H1 (cell line): ENCODE measurements around the gene DOLK.

Experiments used
- ATF2 ChIP-seq: IDR thresholded peaks from 2 replicates; pipeline ENCODE4 v1.6.1; 2012; ENCODE audit warnings: low read length, inconsistent platforms
- BRCA1 ChIP-seq: IDR thresholded peaks from 2 replicates; pipeline ENCODE4 v1.6.1; 2012; ENCODE audit warnings: low read depth, low read length, improper control_type of control experiment
- CEBPB ChIP-seq: IDR thresholded peaks from 2 replicates; pipeline ENCODE4 v1.6.1; 2012; ENCODE audit warnings: low read depth, low read length
- CREB1 ChIP-seq: IDR thresholded peaks from 2 replicates; pipeline ENCODE4 v1.6.1; 2012; ENCODE audit warnings: inconsistent platforms
- CTCF ChIP-seq, 3 experiments: IDR thresholded peaks; 1 replicate in 2 of 3; 2 replicates in 1 of 3; pipeline versions ENCODE4 v1.5.1 to v1.6.1; 2011; ENCODE audit warnings: low read length in 3 of 3, mild to moderate bottlenecking in 3 of 3, inconsistent platforms in 2 of 3, low read depth in 1 of 3, moderate library complexity in 1 of 3; ENCODE audit not compliant: insufficient read depth in 1 of 3; ENCODE audit errors: control extremely low read depth in 1 of 3
- EZH2 ChIP-seq: fragments of 200-600 bp; sonication (generic); IDR thresholded peaks from 2 replicates; pipeline ENCODE4 v1.7.1; 2012; ENCODE audit warnings: low read depth, mild to moderate bottlenecking, moderate library complexity, low read length, inconsistent platforms; ENCODE audit not compliant: severe bottlenecking
- KDM5A ChIP-seq: fragments of 200-600 bp; IDR thresholded peaks from 2 replicates; pipeline ENCODE4 v1.7.1; 2012; ENCODE audit warnings: mild to moderate bottlenecking, low read length, inconsistent platforms, mixed read lengths
- POLR2A ChIP-seq, 2 experiments: IDR thresholded peaks; 1 replicate in 1 of 2; 2 replicates in 1 of 2; pipeline ENCODE4 v1.6.1; 2011; ENCODE audit warnings: low read depth in 2 of 2, low read length in 2 of 2, mild to moderate bottlenecking in 2 of 2; ENCODE audit errors: control extremely low read depth in 1 of 2
- RNF2 ChIP-seq: fragments of 200-900, 300-1000 bp; sonication (generic); IDR thresholded peaks from 2 replicates; pipeline ENCODE4 v1.7.1; 2016; ENCODE audit warnings: borderline replicate concordance, low read depth, mild to moderate bottlenecking, antibody characterized with exemption, low read length; ENCODE audit not compliant: poor library complexity, severe bottlenecking; ENCODE audit errors: missing control alignments
- SRF ChIP-seq: IDR thresholded peaks from 2 replicates; pipeline ENCODE4 v1.6.1; 2011; ENCODE audit warnings: mild to moderate bottlenecking, low read depth, low read length, moderate library complexity
- TBP ChIP-seq: IDR thresholded peaks from 2 replicates; pipeline ENCODE4 v1.6.1; 2011; ENCODE audit warnings: low read depth, low read length, improper control_type of control experiment
- TF ChIP-seq, protein P1 (sequence below): IDR thresholded peaks from 2 replicates; pipeline ENCODE4 v1.6.1; 2012; ENCODE audit warnings: inconsistent platforms

- TF ChIP-seq CTCF (IDR thresholded peaks at IDR 0.05; ENCODE audit: control extremely low read depth in 1 of 3, insufficient read depth in 1 of 3, low read depth in 1 of 3, low read length in 3 of 3) (no peak), BRCA1 (no peak), EZH2 (no peak), KDM5A (no peak), CEBPB (no peak), SRF (no peak), TBP (no peak), RNF2 (no peak), POLR2A (IDR thresholded peaks at IDR 0.05; ENCODE audit: control extremely low read depth in 1 of 2, low read depth in 2 of 2, low read length in 2 of 2) (no peak), ATF2 (no peak), CREB1 (no peak)
- TF ChIP-seq, protein P1, sequence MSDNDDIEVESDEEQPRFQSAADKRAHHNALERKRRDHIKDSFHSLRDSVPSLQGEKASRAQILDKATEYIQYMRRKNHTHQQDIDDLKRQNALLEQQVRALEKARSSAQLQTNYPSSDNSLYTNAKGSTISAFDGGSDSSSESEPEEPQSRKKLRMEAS: no peak
These were observed 37.5 kb downstream of the DOLK start for GRCh38 chr9:128909859-128910258.
